Mesodermal cell (in vitro differentiated cells): ENCODE measurements around the gene IFITM10.

ENCODE experiments used
- H3K27ac ChIP-seq: 2 replicates; pipeline ENCODE4 v1.7.0; 2013; ENCODE audit warnings: mild to moderate bottlenecking, low read depth, low read length, moderate library complexity; ENCODE audit not compliant: severe bottlenecking
- H3K36me3 ChIP-seq: 2 replicates; pipeline ENCODE4 v1.7.1; 2013; ENCODE audit warnings: mild to moderate bottlenecking, low read length, moderate library complexity; ENCODE audit not compliant: control insufficient read depth, insufficient read depth
- H3K4me1 ChIP-seq: one replicate; pipeline ENCODE4 v1.7.1; 2013; ENCODE audit warnings: mild to moderate bottlenecking, low read length; ENCODE audit not compliant: insufficient read depth, control insufficient read depth, poor library complexity, severe bottlenecking
- H3K4me3 ChIP-seq: 2 replicates; pipeline ENCODE4 v1.7.0; 2013; ENCODE audit warnings: low read length, control low read depth, mild to moderate bottlenecking; ENCODE audit not compliant: insufficient read depth, poor library complexity, severe bottlenecking; ENCODE audit errors: extremely low read depth
- H3K9me3 ChIP-seq: 2 replicates; pipeline ENCODE4 v1.7.1; 2013; ENCODE audit warnings: mild to moderate bottlenecking, low read length, moderate library complexity; ENCODE audit not compliant: control insufficient read depth
- WGBS, 2 experiments: methylation state at CpG; one replicate each; pipeline ENCODE4 v1.1.5; 2013; ENCODE audit warnings: missing lambda C conversion rate in 2 of 2; ENCODE audit not compliant: insufficient coverage in 2 of 2; 5-methylcytosine and 5-hydroxymethylcytosine counted together

The IFITM10 gene

GRCh38 chr11:1746956-1747752 is 3.2 kb downstream of the IFITM10 start:
- H3K4me1 ChIP-seq = peaks cover 2% of the 10 kb centered on the region
- 91 to 94% methylated on average over 12 to 13 of the region's 21 CpGs for WGBS, 2 experiments
- H3K27ac ChIP-seq = no peak overlapping the region
- H3K36me3 ChIP-seq = no peaks in the 10 kb centered on the region
- no peaks in the 10 kb centered on the region for H3K9me3 ChIP-seq
- no peak overlapping the region for H3K4me3 ChIP-seq

- Histone ChIP-seq H3K27ac (no peak overlapping the region), H3K9me3 (no peaks in the 10 kb centered on the region), H3K4me1 (peaks cover 2% of the 10 kb centered on the region), H3K4me3 (no peak overlapping the region), H3K36me3 (no peaks in the 10 kb centered on the region)
- 92 to 94% methylated on average over 11 to 16 of the region's 22 CpGs for WGBS, 2 experiments
These were observed 3.9 kb downstream of the IFITM10 start for GRCh38 chr11:1746511-1746931.

- H3K4me3 ChIP-seq = no peak overlapping the region
- H3K9me3 ChIP-seq = no peaks in the 10 kb centered on the region
- H3K4me1 ChIP-seq = peaks cover 2% of the 10 kb centered on the region
- no peaks in the 10 kb centered on the region for H3K36me3 ChIP-seq
- H3K27ac ChIP-seq = no peak overlapping the region
- WGBS, 2 experiments = 93 to 94% methylated on average over 14 of the region's 14 CpGs
These were observed 4.6 kb downstream of the IFITM10 start for GRCh38 chr11:1745701-1746320.

- no peak overlapping the region for H3K4me3 ChIP-seq
- H3K36me3 ChIP-seq = no peaks in the 10 kb centered on the region
- WGBS, 2 experiments = 87 to 88% methylated on average over 13 to 15 of the region's 18 CpGs
- H3K27ac ChIP-seq = no peak overlapping the region
- no peaks in the 10 kb centered on the region for H3K9me3 ChIP-seq
- H3K4me1 ChIP-seq = peaks cover 2% of the 10 kb centered on the region
These were observed 5.3 kb downstream of the IFITM10 start for GRCh38 chr11:1744891-1745700.

- Histone ChIP-seq H3K36me3 (no peaks in the 10 kb centered on the region), H3K4me1 (peaks cover 2% of the 10 kb centered on the region), H3K27ac (no peak overlapping the region), H3K9me3 (no peaks in the 10 kb centered on the region), H3K4me3 (no peak overlapping the region)
- WGBS, 2 experiments = 81 to 91% methylated on average over 17 to 22 of the region's 23 CpGs
These were observed 6.1 kb downstream of the IFITM10 start for GRCh38 chr11:1744137-1744886.

GRCh38 chr11:1743585-1744136 is 6.7 kb downstream of the IFITM10 start:
- 70 to 76% methylated on average over 9 to 10 of the region's 10 CpGs for WGBS, 2 experiments
- peaks cover 2% of the 10 kb centered on the region for H3K4me1 ChIP-seq
- H3K9me3 ChIP-seq = no peaks in the 10 kb centered on the region
- no peak overlapping the region for H3K4me3 ChIP-seq
- H3K36me3 ChIP-seq = no peaks in the 10 kb centered on the region
- H3K27ac ChIP-seq = no peak overlapping the region

GRCh38 chr11:1742869-1743584 is 7.4 kb downstream of the IFITM10 start:
- H3K27ac ChIP-seq = no peak overlapping the region
- no peaks in the 10 kb centered on the region for H3K9me3 ChIP-seq
- no peak overlapping the region for H3K4me3 ChIP-seq
- no peaks in the 10 kb centered on the region for H3K4me1 ChIP-seq
- WGBS, 2 experiments = 79 to 86% methylated on average over 3 of the region's 3 CpGs
- H3K36me3 ChIP-seq = no peaks in the 10 kb centered on the region

- 67 to 70% methylated on average over 4 of the region's 4 CpGs for WGBS, 2 experiments
- H3K4me1 ChIP-seq = no peaks in the 10 kb centered on the region
- no peaks in the 10 kb centered on the region for H3K9me3 ChIP-seq
- no peaks in the 10 kb centered on the region for H3K36me3 ChIP-seq
- H3K4me3 ChIP-seq = no peak overlapping the region
- no peak overlapping the region for H3K27ac ChIP-seq
These were observed 8.0 kb downstream of the IFITM10 start for GRCh38 chr11:1742371-1742770.

- Histone ChIP-seq H3K4me1 (no peaks in the 10 kb centered on the region), H3K27ac (no peak overlapping the region), H3K36me3 (no peaks in the 10 kb centered on the region), H3K9me3 (no peaks in the 10 kb centered on the region), H3K4me3 (no peak overlapping the region)
- WGBS, 2 experiments = 80 to 94% methylated on average over 2 of the region's 4 CpGs
These were observed 8.7 kb downstream of the IFITM10 start for GRCh38 chr11:1741741-1742140.
